SK-N-MC (cell line): ENCODE measurements around the gene SYNM.

ENCODE experiments used
- EZH2 ChIP-seq: fragments of 200-600 bp; sonication (generic); IDR thresholded peaks from one replicate; pipeline ENCODE4 v1.6.1; 2017; ENCODE audit warnings: antibody characterized with exemption
- FOXP2 ChIP-seq: optimal IDR thresholded peaks from 2 replicates; pipeline ENCODE3; 2011; ENCODE audit warnings: mild to moderate bottlenecking, moderate library complexity; ENCODE audit not compliant: insufficient read depth; ENCODE audit errors: extremely low read length, control extremely low read depth
- POLR2AphosphoS5 ChIP-seq: IDR thresholded peaks from 2 replicates; pipeline ENCODE4 v1.6.1; 2012; ENCODE audit warnings: mild to moderate bottlenecking, low read depth, low read length, borderline replicate concordance

DNA sequence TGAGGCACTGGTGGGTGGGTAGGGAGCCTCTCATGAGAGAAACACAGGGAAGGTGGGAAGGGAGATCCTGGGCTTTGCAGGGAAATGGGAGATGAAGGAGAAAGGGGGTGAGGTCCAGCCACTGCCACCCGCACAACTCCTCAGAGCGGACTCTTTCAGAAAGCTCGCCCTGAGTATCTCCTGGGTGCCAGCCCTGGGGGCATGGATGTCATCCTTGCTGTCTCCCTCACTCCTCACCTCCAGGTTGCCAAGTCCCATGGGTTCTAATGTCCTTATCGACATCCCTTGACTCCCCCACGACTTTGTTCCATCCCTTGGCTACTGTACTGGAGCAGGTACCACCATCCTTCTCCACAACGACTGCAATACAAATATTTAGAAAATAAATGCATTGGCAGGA, 40.9 kb downstream of the SYNM start:
- no peak for TF ChIP-seq POLR2AphosphoS5
- no peak for TF ChIP-seq EZH2
- no peak for TF ChIP-seq FOXP2
